ENCODE data around the gene ARHGAP24. TPM values are rescaled to one million over a fixed set of nuclear protein-coding genes. Genes with fewer than 3 reads are reported as not detected.

ARHGAP24 gene
- total and polyA plus RNA-seq, 2 of the 13 experiments (the other 11 are each of a cell fraction or from before 2014, with no cell fraction given) = 0.07 to 0.55 TPM

DNA sequence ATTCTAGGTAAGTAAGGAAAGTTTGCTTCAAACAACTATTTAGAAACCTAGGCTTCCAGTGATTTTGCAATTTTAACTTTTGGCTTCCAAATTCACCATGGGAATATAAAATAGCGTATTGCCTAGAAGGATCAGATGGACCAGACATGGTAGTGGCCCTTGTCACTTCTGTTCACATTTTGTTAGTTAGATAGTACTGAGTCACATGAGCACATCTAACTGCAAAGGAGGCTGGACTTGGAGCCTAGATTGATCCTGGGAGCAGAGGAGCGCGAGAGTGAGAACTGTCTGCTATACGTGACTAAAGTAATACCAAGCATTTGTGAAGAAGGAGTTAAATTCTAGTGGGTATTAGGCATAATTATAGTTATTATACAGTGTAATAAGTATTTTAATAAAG is 102.4 kb downstream of the ARHGAP24 start:
- TF ChIP-seq ZMYM3 (CRISPR knock-in tag; IDR thresholded peaks at IDR 0.05) = no peak
- TF ChIP-seq REST (IDR thresholded peaks at IDR 0.05; ENCODE audit: borderline replicate concordance in 1 of 2, low read depth in 1 of 2, low read length in 2 of 2) = no peak
- no peak for TF ChIP-seq PATZ1 (CRISPR knock-in tag; IDR thresholded peaks at IDR 0.05)
- no peak for TF ChIP-seq CCDC6 (CRISPR knock-in tag; IDR thresholded peaks at IDR 0.05)
- no peak for TF ChIP-seq PAX8 (CRISPR knock-in tag; IDR thresholded peaks at IDR 0.05; ENCODE audit: borderline replicate concordance)
- TF ChIP-seq NCOA1 (CRISPR knock-in tag; IDR thresholded peaks at IDR 0.05) = no peak
- TF ChIP-seq HOXA9 (CRISPR knock-in tag; IDR thresholded peaks at IDR 0.05; ENCODE audit: borderline replicate concordance) = no peak
- TF ChIP-seq DNMT1 (CRISPR knock-in tag; IDR thresholded peaks at IDR 0.05) = no peak
- TF ChIP-seq ZNF557 (CRISPR knock-in tag; IDR thresholded peaks at IDR 0.05) = no peak
- no peak for TF ChIP-seq RXRB (CRISPR knock-in tag; IDR thresholded peaks at IDR 0.05; ENCODE audit: borderline replicate concordance)
- no peak for TF ChIP-seq NCOA5 (CRISPR knock-in tag; IDR thresholded peaks at IDR 0.05)
- TF ChIP-seq MXI1 (IDR thresholded peaks at IDR 0.05; ENCODE audit: borderline replicate concordance, low read depth, low read length) = no peak
- no peak for TF ChIP-seq MAFF (IDR thresholded peaks at IDR 0.05; ENCODE audit: low read depth, low read length)
- TF ChIP-seq SRSF1 (optimal IDR thresholded peaks at IDR 0.05; ENCODE audit: low read depth, low read length) = no peak
- no peak for TF ChIP-seq ZNF430 (CRISPR knock-in tag; IDR thresholded peaks at IDR 0.05)
- no peak for TF ChIP-seq MZF1 (CRISPR knock-in tag; IDR thresholded peaks at IDR 0.05; ENCODE audit: borderline replicate concordance)
- no peaks in the 10 kb centered on the region for H3K79me2 ChIP-seq (ENCODE audit: insufficient read depth, low read length)
- ChIA-PET POLR2A (no interaction called here), CTCF (ENCODE audit: low intra/inter-chr PET ratio, low total read pairs) (no interaction called here)
- no peak overlapping the region for H3K4me2 ChIP-seq (ENCODE audit: low read depth, low read length)
- FAIRE-seq = no peak
- no peak overlapping the region for H3K4me3 ChIP-seq (replicated peaks in 1 of 3; ENCODE audit: insufficient read depth in 1 of 3, low read depth in 2 of 3, low read length in 3 of 3)
- H3K36me3 ChIP-seq (replicated peaks in 1 of 2; ENCODE audit: control insufficient read depth in 1 of 2, insufficient read depth in 2 of 2, low read length in 2 of 2) = no peaks in the 10 kb centered on the region
- 57% methylated on average over 4 of the region's 4 CpGs for WGBS (ENCODE audit: low lambda C conversion rate)
- no peak for DNase-seq (ENCODE audit: low spot score)
- in situ Hi-C loops (cut with HindIII; ENCODE audit: extremely low pct_ligation_motif_present, low pct_unique_long_range_greater_than_20kb) = no loop called here
- H3K27me3 ChIP-seq (ENCODE audit: control insufficient read depth in 1 of 2, insufficient read depth in 2 of 2, low read length in 2 of 2) = no peaks in the 10 kb centered on the region
- BruUV-seq (replicated peaks) = no TSS peak
- H3K4me1 ChIP-seq (ENCODE audit: insufficient read depth, low read length) = no peaks in the 10 kb centered on the region
- no peak overlapping the region for H2AFZ ChIP-seq (ENCODE audit: low read length)
- H3K27ac ChIP-seq (ENCODE audit: extremely low read length, insufficient read depth, low read length) = no peak overlapping the region
- no peaks in the 10 kb centered on the region for H4K20me1 ChIP-seq (ENCODE audit: insufficient read depth, low read length)
- no peak for ATAC-seq
- no peaks in the 10 kb centered on the region for H3K9me3 ChIP-seq (ENCODE audit: low read length)
- H3K9ac ChIP-seq (ENCODE audit: insufficient read depth, low read depth, low read length) = no peak overlapping the region
- intact Hi-C loops (cut with micrococcal nuclease; ENCODE audit: unreplicated experiment) = no loop called here

All from HepG2 (cell line).